Endodermal cell (in vitro differentiated cells): ENCODE results near the gene MARCHF10. TPM values are rescaled to one million over a fixed set of nuclear protein-coding genes. Genes with fewer than 3 reads are reported as not detected.

Experiments used
- DNase-seq: peaks from one replicate; pipeline ENCODE4 v3.0.0-alpha.2; 2017
- H3K27ac ChIP-seq: 2 replicates; pipeline ENCODE4 v1.5.1; 2013; ENCODE audit warnings: mild to moderate bottlenecking, low read depth, low read length, moderate library complexity
- H3K27me3 ChIP-seq: 2 replicates; pipeline ENCODE4 v1.6.1; 2013; ENCODE audit warnings: mild to moderate bottlenecking, low read length, moderate library complexity; ENCODE audit not compliant: insufficient read depth, control insufficient read depth, poor library complexity, severe bottlenecking
- H3K36me3 ChIP-seq: 2 replicates; pipeline ENCODE4 v1.7.0; 2013; ENCODE audit warnings: mild to moderate bottlenecking, low read length, moderate library complexity; ENCODE audit not compliant: control insufficient read depth, insufficient read depth
- H3K4me1 ChIP-seq: one replicate; pipeline ENCODE4 v1.7.0; 2013; ENCODE audit warnings: low read length; ENCODE audit not compliant: control insufficient read depth, insufficient read depth
- H3K4me3 ChIP-seq: 2 replicates; pipeline ENCODE4 v1.5.1; 2013; ENCODE audit warnings: mild to moderate bottlenecking, low read length, moderate library complexity
- H3K9ac ChIP-seq: 2 replicates; pipeline ENCODE4 v1.6.1; 2013; ENCODE audit warnings: mild to moderate bottlenecking, low read length, moderate library complexity; ENCODE audit not compliant: poor library complexity, severe bottlenecking; ENCODE audit errors: extremely low read depth
- H3K9me3 ChIP-seq: 2 replicates; pipeline ENCODE4 v1.6.1; 2013; ENCODE audit warnings: mild to moderate bottlenecking, low read length, moderate library complexity; ENCODE audit not compliant: control insufficient read depth
- H3K27ac Mint-ChIP-seq: 2 replicates; pipeline ENCODE4 v1.8.0; 2020; ENCODE audit warnings: mixed read lengths
- H3K27me3 Mint-ChIP-seq: 2 replicates; pipeline ENCODE4 v1.8.0; 2021; ENCODE audit warnings: mild to moderate bottlenecking, mixed read lengths; ENCODE audit not compliant: insufficient read depth
- H3K36me3 Mint-ChIP-seq: 2 replicates; pipeline ENCODE4 v1.8.0; 2020; ENCODE audit warnings: low read depth, mixed read lengths
- H3K4me1 Mint-ChIP-seq: 2 replicates; pipeline ENCODE4 v1.8.0; 2020; ENCODE audit warnings: mixed read lengths
- H3K4me3 Mint-ChIP-seq: 2 replicates; pipeline ENCODE4 v1.8.0; 2020; ENCODE audit warnings: mild to moderate bottlenecking, moderate library complexity, mixed read lengths
- H3K9me3 Mint-ChIP-seq: 2 replicates; pipeline ENCODE4 v1.8.0; 2020; ENCODE audit warnings: mild to moderate bottlenecking, mixed read lengths
- CTCF ChIP-seq: fragments of 200-600 bp; sonication (generic); conservative IDR thresholded peaks from 2 replicates; pipeline ENCODE4 v1.5.0; 2021; ENCODE audit warnings: antibody characterized with exemption, mild to moderate bottlenecking
- WGBS, 2 experiments: methylation state at CpG; one replicate each; pipeline versions ENCODE4 v1.1.5 to v1.1.7; 2013; ENCODE audit warnings: missing lambda C conversion rate in 2 of 2, mixed read lengths in 1 of 2; ENCODE audit not compliant: insufficient coverage in 1 of 2, insufficient read length in 1 of 2; 5-methylcytosine and 5-hydroxymethylcytosine counted together
- total RNA-seq, 2 donors: library from RNA; stranded (reverse); fragmentation: NEBNext Ultra II Directional in 1 of 2; extraction: Animal tissue kit (Norgen Biotek cat#: 25700) in 1 of 2; gene quantifications; 2 replicates in 1 of 2; 3 replicates in 1 of 2; pipeline ENCODE4 v1.2.1, GENCODE V29; 2021

The MARCHF10 gene
- total RNA-seq, 2 donors from 2014 or later: 0.57 to 1.7 TPM

- no peak for TF ChIP-seq CTCF
- Mint-ChIP-seq H3K27me3 (no peaks in the 10 kb centered on the region), H3K4me1 (no peaks in the 10 kb centered on the region), H3K27ac (no peak overlapping the region), H3K9me3 (no peaks in the 10 kb centered on the region), H3K4me3 (no peak overlapping the region), H3K36me3 (peaks cover 51% of the 10 kb centered on the region)
- WGBS, 2 experiments: 95 to 96% methylated on average over 12 to 16 of the region's 16 CpGs
- Histone ChIP-seq H3K27ac (no peak overlapping the region), H3K9ac (no peak overlapping the region), H3K4me1 (no peaks in the 10 kb centered on the region), H3K27me3 (no peaks in the 10 kb centered on the region), H3K36me3 (peaks cover 55% of the 10 kb centered on the region), H3K9me3 (no peaks in the 10 kb centered on the region), H3K4me3 (no peak overlapping the region)
- DNase-seq: peak; percentile 42
Observed at GRCh38 chr17:62676231-62676943, 131.7 kb downstream of the MARCHF10 start.

- H3K27me3 ChIP-seq: no peaks in the 10 kb centered on the region
- H3K9me3 ChIP-seq: no peaks in the 10 kb centered on the region
- no peak overlapping the region for H3K9ac ChIP-seq
- H3K27me3 Mint-ChIP-seq: no peaks in the 10 kb centered on the region
- no peak overlapping the region for H3K4me3 ChIP-seq
- H3K4me1 ChIP-seq: no peaks in the 10 kb centered on the region
- TF ChIP-seq CTCF: no peak
- DNase-seq: peak; percentile 43
- H3K4me3 Mint-ChIP-seq: no peak overlapping the region
- H3K27ac Mint-ChIP-seq: no peak overlapping the region
- H3K4me1 Mint-ChIP-seq: no peaks in the 10 kb centered on the region
- no peak overlapping the region for H3K27ac ChIP-seq
- WGBS, 2 experiments: 96 to 98% methylated on average over 3 to 4 of the region's 4 CpGs
- H3K36me3 ChIP-seq: peaks cover 49% of the 10 kb centered on the region
- no peaks in the 10 kb centered on the region for H3K9me3 Mint-ChIP-seq
- H3K36me3 Mint-ChIP-seq: peaks cover 54% of the 10 kb centered on the region
Observed at GRCh38 chr17:62675701-62676100, 132.4 kb downstream of the MARCHF10 start.

GRCh38 chr17:62675260-62675659 is 132.9 kb downstream of the MARCHF10 start:
- no peaks in the 10 kb centered on the region for H3K4me1 Mint-ChIP-seq
- WGBS, 2 experiments: 94 to 95% methylated on average over 6 to 12 of the region's 12 CpGs

More at GRCh38 chr17:62675260-62675659, 132.9 kb downstream of the MARCHF10 start:
- H3K27me3 ChIP-seq: no peaks in the 10 kb centered on the region
- H3K36me3 ChIP-seq: peaks cover 49% of the 10 kb centered on the region
- Mint-ChIP-seq H3K27me3 (no peaks in the 10 kb centered on the region), H3K9me3 (no peaks in the 10 kb centered on the region), H3K4me3 (no peak overlapping the region), H3K36me3 (peaks cover 55% of the 10 kb centered on the region), H3K27ac (no peak overlapping the region)
- H3K9me3 ChIP-seq: no peaks in the 10 kb centered on the region
- no peak overlapping the region for H3K4me3 ChIP-seq
- no peak for TF ChIP-seq CTCF
- H3K9ac ChIP-seq: no peak overlapping the region
- H3K4me1 ChIP-seq: no peaks in the 10 kb centered on the region
- no peak for DNase-seq
- no peak overlapping the region for H3K27ac ChIP-seq
